A673 (cell line): ENCODE data around the gene JMJD8. TPM values are rescaled to one million over a fixed set of nuclear protein-coding genes. Genes with fewer than 3 reads are reported as not detected.

ENCODE experiments used
- BruUV-seq: library from RNA; stranded (reverse); fragments of 400-500 nt; replicated peaks from 2 replicates; lab custom pipeline; 2021; lab: Mats Ljungman, UMichigan
- CTCF ChIA-PET: fragments of 300-600 bp; sonication (Branson Sonifier 250); formaldehyde crosslinking; loops from one replicate; lab custom pipeline; 2022; ENCODE audit warnings: antibody characterized with exemption; lab: Charles Lee
- POLR2A ChIA-PET: fragments of 300-600 bp; sonication (Branson Sonifier 250); formaldehyde crosslinking; loops from one replicate; lab custom pipeline; 2022; ENCODE audit warnings: antibody characterized with exemption; ENCODE audit not compliant: low non-redundant PET; lab: Charles Lee
- DNase-seq: peaks from one replicate; pipeline ENCODE4 v3.0.0-alpha.2; 2015; ENCODE audit warnings: low spot score
- H3K27ac ChIP-seq: fragments of 200-600 bp; sonication (generic); 2 replicates; pipeline ENCODE4 v1.5.1; 2016; ENCODE audit warnings: mixed run types, low read depth, mild to moderate bottlenecking, mixed read lengths, antibody characterized with exemption, low read length; ENCODE audit not compliant: poor library complexity, severe bottlenecking
- H3K27me3 ChIP-seq: fragments of 200-600 bp; sonication (generic); replicated peaks from 2 replicates; pipeline ENCODE4 v1.6.1; 2017; ENCODE audit warnings: mixed run types, low read depth, mild to moderate bottlenecking, mixed read lengths, antibody characterized with exemption, low read length; ENCODE audit not compliant: insufficient read depth, poor library complexity
- H3K36me3 ChIP-seq: fragments of 200-600 bp; sonication (generic); 2 replicates; pipeline ENCODE4 v1.6.1; 2016; ENCODE audit warnings: mixed run types, mild to moderate bottlenecking, mixed read lengths, antibody characterized with exemption, low read length; ENCODE audit not compliant: insufficient read depth, poor library complexity, severe bottlenecking
- H3K4me1 ChIP-seq: fragments of 200-600 bp; sonication (generic); 2 replicates; pipeline ENCODE4 v1.6.1; 2017; ENCODE audit warnings: mixed run types, mild to moderate bottlenecking, mixed read lengths, antibody characterized with exemption, low read length; ENCODE audit not compliant: insufficient read depth, poor library complexity, severe bottlenecking
- H3K4me3 ChIP-seq: fragments of 200-600 bp; sonication (generic); 2 replicates; pipeline ENCODE4 v1.5.1; 2016; ENCODE audit warnings: low read depth, mixed run types, mild to moderate bottlenecking, mixed read lengths, low read length; ENCODE audit not compliant: poor library complexity, severe bottlenecking
- H3K9me3 ChIP-seq: fragments of 200-600 bp; sonication (generic); 2 replicates; pipeline ENCODE4 v1.6.1; 2016; ENCODE audit warnings: mixed run types, low read depth, mild to moderate bottlenecking, mixed read lengths, antibody characterized with exemption, low read length; ENCODE audit not compliant: poor library complexity, severe bottlenecking
- CTCF ChIP-seq: fragments of 300-800, 200-600 bp; sonication (generic); conservative IDR thresholded peaks from 2 replicates; pipeline ENCODE4 v1.5.1; 2017; ENCODE audit warnings: low read depth, mild to moderate bottlenecking, antibody characterized with exemption, low read length, moderate library complexity, mixed read lengths
- EZH2 ChIP-seq: fragments of 200-600 bp; sonication (generic); IDR thresholded peaks from 2 replicates; pipeline ENCODE4 v1.6.1; 2017; ENCODE audit warnings: borderline replicate concordance, low read depth, mild to moderate bottlenecking, mixed read lengths, antibody characterized with exemption, low read length; ENCODE audit not compliant: poor library complexity, severe bottlenecking
- intact Hi-C: fragments of 100-400 bp; cut with micrococcal nuclease; formaldehyde crosslinking; loops from one replicate; pipeline ENCODE4 v1.10.0; 2022; ENCODE audit not compliant: unreplicated experiment
- total RNA-seq: library from RNA; stranded (reverse); gene quantifications from 2 replicates; pipeline ENCODE4 v1.2.3, GENCODE V29; 2021

The JMJD8 gene
- total RNA-seq, 1 experiment from 2014 or later: 87.1 TPM

GRCh38 chr16:720447-720989 lies 36.4 kb upstream of the JMJD8 start:
- no peaks in the 10 kb centered on the region for H3K36me3 ChIP-seq
- POLR2A ChIA-PET: no interaction called here
- no peak for TF ChIP-seq EZH2
- peak; percentile 38; the same call in 1 of the 2 replicates for TF ChIP-seq CTCF
- no TSS peak for BruUV-seq
- intact Hi-C loops: no loop called here
- H3K9me3 ChIP-seq: no peaks in the 10 kb centered on the region
- H3K27ac ChIP-seq: peak overlapping the region; percentile 83
- peak overlapping the region; percentile 69 for H3K4me3 ChIP-seq
- DNase-seq: peak; percentile 81
- CTCF ChIA-PET: interaction anchor here (1.2 to 1.9 kb wide), 2 partner anchors 10 to 67 kb away, joined by 5 to 8 read pairs; partner anchors contain the start of gene RPUSD1
- peaks cover 27% of the 10 kb centered on the region for H3K27me3 ChIP-seq
- peaks cover 8% of the 10 kb centered on the region for H3K4me1 ChIP-seq

GRCh38 chr16:719815-720446 lies 35.8 kb upstream of the JMJD8 start:
- Histone ChIP-seq H3K27me3 (peaks cover 31% of the 10 kb centered on the region), H3K4me1 (peaks cover 8% of the 10 kb centered on the region), H3K36me3 (no peaks in the 10 kb centered on the region), H3K9me3 (no peaks in the 10 kb centered on the region), H3K27ac (peak overlapping the region; percentile 83), H3K4me3 (peak overlapping the region; percentile 69)
- TF ChIP-seq EZH2: no peak
- TF ChIP-seq CTCF: 0 out of 2 replicates have a peak, but pooled peaks have one; percentile 26
- BruUV-seq: no TSS peak
- intact Hi-C loops: loop anchor here (10.0 kb wide), 1 partner anchor 335 kb away; no protein-coding TSS in a partner anchor
- DNase-seq: peak; percentile 39
- ChIA-PET POLR2A (no interaction called here), CTCF (interaction anchor here (0.6 to 1.9 kb wide), 4 partner anchors 10 to 294 kb away, joined by 5 to 8 read pairs (median 8); partner anchors contain the start of gene RPUSD1)

GRCh38 chr16:718922-719321 lies 34.8 kb upstream of the JMJD8 start:
- no peak overlapping the region for H3K27ac ChIP-seq
- peaks cover 31% of the 10 kb centered on the region for H3K27me3 ChIP-seq
- no peaks in the 10 kb centered on the region for H3K36me3 ChIP-seq
- intact Hi-C loops: loop anchor here (10.0 kb wide), 1 partner anchor 336 kb away; no protein-coding TSS in a partner anchor
- peaks cover 8% of the 10 kb centered on the region for H3K4me1 ChIP-seq
- no peak overlapping the region for H3K4me3 ChIP-seq
- TF ChIP-seq EZH2 (no peak), CTCF (no peak)
- POLR2A ChIA-PET: no interaction called here
- no peaks in the 10 kb centered on the region for H3K9me3 ChIP-seq
- DNase-seq: no peak
- no TSS peak for BruUV-seq
- CTCF ChIA-PET: interaction anchor here (0.6 to 1.9 kb wide), 3 partner anchors 9 to 295 kb away, joined by 7 to 8 read pairs (median 8); no protein-coding TSS in a partner anchor
